ENCODE measurements around the gene PFKFB2.

DNA sequence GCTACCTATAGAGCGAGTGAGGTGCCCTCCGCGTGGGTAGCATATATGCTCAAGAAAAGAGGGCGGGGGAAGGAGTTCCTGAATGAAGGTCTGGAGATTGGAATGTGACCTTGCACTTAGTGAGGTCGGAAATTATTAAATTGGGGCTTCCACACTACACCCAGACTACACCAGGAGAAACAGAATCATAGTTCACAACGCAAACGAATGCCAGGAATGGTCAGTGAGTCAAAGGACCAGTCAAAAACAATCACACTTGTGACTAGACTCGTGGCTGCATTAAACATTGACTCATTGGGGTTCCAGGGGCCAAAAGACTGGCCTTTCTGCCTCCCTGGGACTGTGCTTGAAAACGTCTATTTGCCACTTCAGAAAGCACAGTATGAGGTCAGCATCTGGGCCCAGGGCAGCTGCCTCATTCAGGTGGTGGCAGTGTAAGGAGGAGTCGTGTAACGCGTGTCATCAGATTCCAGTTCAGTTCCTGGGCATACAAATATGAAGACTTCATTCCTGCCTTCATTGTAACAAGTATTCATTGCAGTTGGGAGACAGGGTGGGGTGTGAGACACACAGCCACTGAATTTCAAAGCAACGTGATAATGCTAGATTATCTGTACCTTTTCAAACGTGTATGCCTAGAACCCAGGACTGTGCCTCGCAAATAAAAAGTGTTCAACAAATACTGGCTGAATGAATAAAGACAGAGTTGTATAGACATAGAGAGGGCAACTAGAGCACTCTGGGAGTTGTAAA lies 1.7 kb upstream of the PFKFB2 start, which contains the start of gene YOD1:
- TF ChIP-seq, protein P1, sequence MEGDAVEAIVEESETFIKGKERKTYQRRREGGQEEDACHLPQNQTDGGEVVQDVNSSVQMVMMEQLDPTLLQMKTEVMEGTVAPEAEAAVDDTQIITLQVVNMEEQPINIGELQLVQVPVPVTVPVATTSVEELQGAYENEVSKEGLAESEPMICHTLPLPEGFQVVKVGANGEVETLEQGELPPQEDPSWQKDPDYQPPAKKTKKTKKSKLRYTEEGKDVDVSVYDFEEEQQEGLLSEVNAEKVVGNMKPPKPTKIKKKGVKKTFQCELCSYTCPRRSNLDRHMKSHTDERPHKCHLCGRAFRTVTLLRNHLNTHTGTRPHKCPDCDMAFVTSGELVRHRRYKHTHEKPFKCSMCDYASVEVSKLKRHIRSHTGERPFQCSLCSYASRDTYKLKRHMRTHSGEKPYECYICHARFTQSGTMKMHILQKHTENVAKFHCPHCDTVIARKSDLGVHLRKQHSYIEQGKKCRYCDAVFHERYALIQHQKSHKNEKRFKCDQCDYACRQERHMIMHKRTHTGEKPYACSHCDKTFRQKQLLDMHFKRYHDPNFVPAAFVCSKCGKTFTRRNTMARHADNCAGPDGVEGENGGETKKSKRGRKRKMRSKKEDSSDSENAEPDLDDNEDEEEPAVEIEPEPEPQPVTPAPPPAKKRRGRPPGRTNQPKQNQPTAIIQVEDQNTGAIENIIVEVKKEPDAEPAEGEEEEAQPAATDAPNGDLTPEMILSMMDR (IDR thresholded peaks at IDR 0.05 in 8 of 11, conservative IDR thresholded peaks at IDR 0.05 in 3 of 11): no peak
- TF ChIP-seq POLR2A (IDR thresholded peaks at IDR 0.05): no peak

Measured in spleen (tissue), 7 donors.